Measurements from ENCODE around the gene WASHC3. TPM values are rescaled to one million over a fixed set of nuclear protein-coding genes. Genes with fewer than 3 reads are reported as not detected.
"Not testable (repeated sequence)": the region's sequence is repeated elsewhere in the genome, so short reads cannot be mapped to it uniquely, and the experiment has no call there.

WASHC3 gene
- total and polyA plus RNA-seq, 2 donors from 2014 or later, result 33.0 to 95.9 TPM

GRCh38 chr12:102093319-102093718 lies 31.5 kb upstream of the WASHC3 start:
- TF ChIP-seq, protein P1, sequence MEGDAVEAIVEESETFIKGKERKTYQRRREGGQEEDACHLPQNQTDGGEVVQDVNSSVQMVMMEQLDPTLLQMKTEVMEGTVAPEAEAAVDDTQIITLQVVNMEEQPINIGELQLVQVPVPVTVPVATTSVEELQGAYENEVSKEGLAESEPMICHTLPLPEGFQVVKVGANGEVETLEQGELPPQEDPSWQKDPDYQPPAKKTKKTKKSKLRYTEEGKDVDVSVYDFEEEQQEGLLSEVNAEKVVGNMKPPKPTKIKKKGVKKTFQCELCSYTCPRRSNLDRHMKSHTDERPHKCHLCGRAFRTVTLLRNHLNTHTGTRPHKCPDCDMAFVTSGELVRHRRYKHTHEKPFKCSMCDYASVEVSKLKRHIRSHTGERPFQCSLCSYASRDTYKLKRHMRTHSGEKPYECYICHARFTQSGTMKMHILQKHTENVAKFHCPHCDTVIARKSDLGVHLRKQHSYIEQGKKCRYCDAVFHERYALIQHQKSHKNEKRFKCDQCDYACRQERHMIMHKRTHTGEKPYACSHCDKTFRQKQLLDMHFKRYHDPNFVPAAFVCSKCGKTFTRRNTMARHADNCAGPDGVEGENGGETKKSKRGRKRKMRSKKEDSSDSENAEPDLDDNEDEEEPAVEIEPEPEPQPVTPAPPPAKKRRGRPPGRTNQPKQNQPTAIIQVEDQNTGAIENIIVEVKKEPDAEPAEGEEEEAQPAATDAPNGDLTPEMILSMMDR (IDR thresholded peaks at IDR 0.05; ENCODE audit: borderline replicate concordance, extremely low read depth, insufficient read depth), result no peak
- peak in 1 of 5 donors; percentile 33 for DNase-seq
- Histone ChIP-seq H3K9ac (ENCODE audit: low read length in 3 of 3) (no peak overlapping the region), H3K4me1 (ENCODE audit: control insufficient read depth in 2 of 3, insufficient read depth in 2 of 3, low read depth in 1 of 3, low read length in 3 of 3) (no peaks in the 10 kb centered on the region), H3K9me3 (ENCODE audit: control insufficient read depth in 2 of 3, insufficient read depth in 1 of 3, low read length in 3 of 3) (no peaks in the 10 kb centered on the region), H3K36me3 (ENCODE audit: control insufficient read depth in 2 of 3, insufficient read depth in 3 of 3, low read length in 3 of 3) (peaks cover 0 to 5% (median under 1%) of the 10 kb centered on the region in 3 donors), H3K27ac (ENCODE audit: low read depth in 2 of 2, low read length in 2 of 2) (no peak overlapping the region), H3K27me3 (ENCODE audit: control insufficient read depth, insufficient read depth, low read length) (no peaks in the 10 kb centered on the region), H3K4me3 (ENCODE audit: low read length in 3 of 3) (no peak overlapping the region)
- intact Hi-C loops (cut with DNase I), result no loop called here
- FAIRE-seq, result peak; percentile 35

GRCh38 chr12:102089228-102089835 lies 27.5 kb upstream of the WASHC3 start:
- DNase-seq; intact Hi-C loops (cut with DNase I); H3K9me3 ChIP-seq (ENCODE audit: control insufficient read depth in 2 of 3, insufficient read depth in 1 of 3, low read length in 3 of 3); H3K9ac ChIP-seq (ENCODE audit: low read length in 3 of 3); H3K4me3 ChIP-seq (ENCODE audit: low read length in 3 of 3); H3K27me3 ChIP-seq (ENCODE audit: control insufficient read depth, insufficient read depth, low read length); H3K36me3 ChIP-seq (ENCODE audit: control insufficient read depth in 2 of 3, insufficient read depth in 3 of 3, low read length in 3 of 3); FAIRE-seq; H3K27ac ChIP-seq (ENCODE audit: low read depth in 2 of 2, low read length in 2 of 2); H3K4me1 ChIP-seq (ENCODE audit: control insufficient read depth in 2 of 3, insufficient read depth in 2 of 3, low read depth in 1 of 3, low read length in 3 of 3): not testable (repeated sequence)

DNA sequence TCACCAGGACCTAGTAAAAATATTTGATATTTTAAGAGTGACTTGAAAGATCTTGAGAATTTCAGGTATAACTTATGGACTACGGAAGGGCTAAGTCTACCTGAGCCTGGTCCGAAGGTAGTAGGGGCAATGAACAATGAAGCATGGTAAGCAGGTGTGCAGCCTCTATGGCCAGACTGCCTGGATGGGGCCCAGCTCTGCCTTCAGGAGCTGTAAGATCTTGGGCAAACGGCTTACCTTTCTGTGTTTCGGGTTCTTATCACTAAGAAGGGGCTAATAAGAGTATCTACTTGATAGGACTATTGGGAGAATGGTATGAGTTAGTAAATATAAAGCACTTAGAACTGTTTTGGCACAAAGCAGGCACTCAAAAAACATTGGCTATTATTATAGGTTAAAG lies 19.1 kb upstream of the WASHC3 start:
- Histone ChIP-seq H3K4me3 (ENCODE audit: low read length in 3 of 3) (no peak overlapping the region), H3K27ac (ENCODE audit: low read depth in 2 of 2, low read length in 2 of 2) (no peak overlapping the region), H3K27me3 (ENCODE audit: control insufficient read depth, insufficient read depth, low read length) (no peaks in the 10 kb centered on the region), H3K4me1 (ENCODE audit: control insufficient read depth in 2 of 3, insufficient read depth in 2 of 3, low read depth in 1 of 3, low read length in 3 of 3) (no peaks in the 10 kb centered on the region), H3K36me3 (ENCODE audit: control insufficient read depth in 2 of 3, insufficient read depth in 3 of 3, low read length in 3 of 3) (peaks cover 3 to 8% (median 7%) of the 10 kb centered on the region in 3 donors), H3K9ac (ENCODE audit: low read length in 3 of 3) (no peak overlapping the region), H3K9me3 (ENCODE audit: control insufficient read depth in 2 of 3, insufficient read depth in 1 of 3, low read length in 3 of 3) (no peaks in the 10 kb centered on the region)
- FAIRE-seq, result no peak
- no peak for DNase-seq
- intact Hi-C loops (cut with DNase I), result no loop called here
- TF ChIP-seq, protein P1 (IDR thresholded peaks at IDR 0.05; ENCODE audit: borderline replicate concordance, extremely low read depth, insufficient read depth), result no peak

GRCh38 chr12:102072092-102072491 lies 10.3 kb upstream of the WASHC3 start:
- H3K9me3 ChIP-seq (ENCODE audit: control insufficient read depth in 2 of 3, insufficient read depth in 1 of 3, low read length in 3 of 3); H3K9ac ChIP-seq (ENCODE audit: low read length in 3 of 3); FAIRE-seq; H3K4me1 ChIP-seq (ENCODE audit: control insufficient read depth in 2 of 3, insufficient read depth in 2 of 3, low read depth in 1 of 3, low read length in 3 of 3); H3K27ac ChIP-seq (ENCODE audit: low read depth in 2 of 2, low read length in 2 of 2); H3K36me3 ChIP-seq (ENCODE audit: control insufficient read depth in 2 of 3, insufficient read depth in 3 of 3, low read length in 3 of 3); DNase-seq; H3K27me3 ChIP-seq (ENCODE audit: control insufficient read depth, insufficient read depth, low read length); H3K4me3 ChIP-seq (ENCODE audit: low read length in 3 of 3); intact Hi-C loops (cut with DNase I): not testable (repeated sequence)
